ENCODE measurements around the gene GLDC.

The GLDC gene

GRCh38 chr9:6592231-6592630, 53.3 kb downstream of the GLDC start:
- DNase-seq (ENCODE audit: low read depth in 1 of 2, low spot score in 1 of 2) = no peak
- Histone ChIP-seq H3K27ac (replicated peaks) (no peak overlapping the region), H3K4me3 (replicated peaks; ENCODE audit: insufficient read depth, low read length) (no peak overlapping the region), H3K27me3 (ENCODE audit: insufficient read depth, poor library complexity, severe bottlenecking) (no peaks in the 10 kb centered on the region)
- TF ChIP-seq POLR2AphosphoS5 (IDR thresholded peaks at IDR 0.05; ENCODE audit: low read depth) = no peak
- TF ChIP-seq, protein P1, sequence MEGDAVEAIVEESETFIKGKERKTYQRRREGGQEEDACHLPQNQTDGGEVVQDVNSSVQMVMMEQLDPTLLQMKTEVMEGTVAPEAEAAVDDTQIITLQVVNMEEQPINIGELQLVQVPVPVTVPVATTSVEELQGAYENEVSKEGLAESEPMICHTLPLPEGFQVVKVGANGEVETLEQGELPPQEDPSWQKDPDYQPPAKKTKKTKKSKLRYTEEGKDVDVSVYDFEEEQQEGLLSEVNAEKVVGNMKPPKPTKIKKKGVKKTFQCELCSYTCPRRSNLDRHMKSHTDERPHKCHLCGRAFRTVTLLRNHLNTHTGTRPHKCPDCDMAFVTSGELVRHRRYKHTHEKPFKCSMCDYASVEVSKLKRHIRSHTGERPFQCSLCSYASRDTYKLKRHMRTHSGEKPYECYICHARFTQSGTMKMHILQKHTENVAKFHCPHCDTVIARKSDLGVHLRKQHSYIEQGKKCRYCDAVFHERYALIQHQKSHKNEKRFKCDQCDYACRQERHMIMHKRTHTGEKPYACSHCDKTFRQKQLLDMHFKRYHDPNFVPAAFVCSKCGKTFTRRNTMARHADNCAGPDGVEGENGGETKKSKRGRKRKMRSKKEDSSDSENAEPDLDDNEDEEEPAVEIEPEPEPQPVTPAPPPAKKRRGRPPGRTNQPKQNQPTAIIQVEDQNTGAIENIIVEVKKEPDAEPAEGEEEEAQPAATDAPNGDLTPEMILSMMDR (IDR thresholded peaks at IDR 0.05; ENCODE audit: insufficient read depth, low read length) = no peak
- TF ChIP-seq REST (IDR thresholded peaks at IDR 0.05; ENCODE audit: insufficient replicate concordance, low read depth) = no peak
- no peak for TF ChIP-seq SPI1 (IDR thresholded peaks at IDR 0.05; ENCODE audit: borderline replicate concordance, low read depth)
- no peak for TF ChIP-seq GABPA (IDR thresholded peaks at IDR 0.05; ENCODE audit: low read depth)

GRCh38 chr9:6590772-6591384, 54.7 kb downstream of the GLDC start:
- Histone ChIP-seq H3K4me3 (replicated peaks; ENCODE audit: insufficient read depth, low read length) (no peak overlapping the region), H3K27me3 (ENCODE audit: insufficient read depth, poor library complexity, severe bottlenecking) (no peaks in the 10 kb centered on the region), H3K27ac (replicated peaks) (no peak overlapping the region)
- DNase-seq (ENCODE audit: low read depth in 1 of 2, low spot score in 1 of 2) = no peak
- TF ChIP-seq, protein P1 (IDR thresholded peaks at IDR 0.05; ENCODE audit: insufficient read depth, low read length) = no peak
- TF ChIP-seq REST (IDR thresholded peaks at IDR 0.05; ENCODE audit: insufficient replicate concordance, low read depth) (no peak), GABPA (IDR thresholded peaks at IDR 0.05; ENCODE audit: low read depth) (no peak), SPI1 (IDR thresholded peaks at IDR 0.05; ENCODE audit: borderline replicate concordance, low read depth) (no peak), POLR2AphosphoS5 (IDR thresholded peaks at IDR 0.05; ENCODE audit: low read depth) (no peak)

- Histone ChIP-seq H3K27ac (replicated peaks) (no peak overlapping the region), H3K4me3 (replicated peaks; ENCODE audit: insufficient read depth, low read length) (no peak overlapping the region), H3K27me3 (ENCODE audit: insufficient read depth, poor library complexity, severe bottlenecking) (no peaks in the 10 kb centered on the region)
- TF ChIP-seq REST (IDR thresholded peaks at IDR 0.05; ENCODE audit: insufficient replicate concordance, low read depth) (no peak), SPI1 (IDR thresholded peaks at IDR 0.05; ENCODE audit: borderline replicate concordance, low read depth) (peak; percentile 39; the same call in 1 of the 2 replicates)
- DNase-seq (ENCODE audit: low read depth in 1 of 2, low spot score in 1 of 2) = peak in 1 of 2 experiments; percentile 6
Observed at GRCh38 chr9:6590334-6590733, 55.2 kb downstream of the GLDC start.
